GM19372 (cell line): ENCODE results near the gene ATP5ME.
A peak's percentile ranks its signal among the peaks of the same experiment; 100 is the strongest.

Experiments used
- ATAC-seq: cut with Tn5 transposase; IDR thresholded peaks from one replicate; pipeline ENCODE4 v1.9.1; 2021; ENCODE audit warnings: mild to moderate bottlenecking, low read depth, moderate library complexity; ENCODE audit not compliant: unreplicated experiment

Gene ATP5ME

DNA sequence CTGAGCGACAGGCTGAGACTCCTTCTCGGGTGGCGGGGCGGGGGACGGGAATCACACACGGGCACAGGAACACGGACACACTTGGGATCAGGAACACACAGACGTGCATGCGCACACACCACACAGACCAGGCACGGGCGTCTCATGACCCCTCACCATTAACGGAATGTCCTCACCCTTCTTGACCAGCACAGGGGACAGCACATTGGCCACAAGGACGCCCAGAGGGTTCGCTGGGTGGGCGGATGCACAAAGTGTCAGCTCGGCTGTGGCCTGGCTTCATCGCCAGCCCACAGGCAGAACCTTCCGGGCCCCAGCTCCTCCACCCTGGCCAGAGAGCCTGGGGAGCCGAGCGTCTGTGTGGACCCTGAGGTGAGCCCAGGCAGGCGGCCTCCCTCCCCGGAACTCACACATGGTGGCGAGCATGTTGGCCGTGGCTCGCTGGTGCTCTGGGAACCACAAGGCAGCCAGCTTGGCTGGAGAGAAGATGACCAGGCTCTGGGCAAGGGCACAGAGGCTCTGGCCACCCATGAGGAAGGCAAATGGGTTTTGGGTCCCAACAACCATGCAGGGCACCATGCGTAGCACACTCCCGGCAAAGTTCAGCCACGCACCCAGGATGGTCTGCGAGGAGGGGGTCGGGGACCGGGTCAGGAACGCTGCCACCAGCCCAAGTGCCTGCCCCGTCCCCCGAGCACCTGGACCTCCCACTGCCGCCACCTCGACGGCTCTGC is 11.8 kb upstream of the ATP5ME start:
- ATAC-seq: no peak

GRCh38 chr4:684623-685327 is 10.7 kb upstream of the ATP5ME start:
- no peak for ATAC-seq

DNA sequence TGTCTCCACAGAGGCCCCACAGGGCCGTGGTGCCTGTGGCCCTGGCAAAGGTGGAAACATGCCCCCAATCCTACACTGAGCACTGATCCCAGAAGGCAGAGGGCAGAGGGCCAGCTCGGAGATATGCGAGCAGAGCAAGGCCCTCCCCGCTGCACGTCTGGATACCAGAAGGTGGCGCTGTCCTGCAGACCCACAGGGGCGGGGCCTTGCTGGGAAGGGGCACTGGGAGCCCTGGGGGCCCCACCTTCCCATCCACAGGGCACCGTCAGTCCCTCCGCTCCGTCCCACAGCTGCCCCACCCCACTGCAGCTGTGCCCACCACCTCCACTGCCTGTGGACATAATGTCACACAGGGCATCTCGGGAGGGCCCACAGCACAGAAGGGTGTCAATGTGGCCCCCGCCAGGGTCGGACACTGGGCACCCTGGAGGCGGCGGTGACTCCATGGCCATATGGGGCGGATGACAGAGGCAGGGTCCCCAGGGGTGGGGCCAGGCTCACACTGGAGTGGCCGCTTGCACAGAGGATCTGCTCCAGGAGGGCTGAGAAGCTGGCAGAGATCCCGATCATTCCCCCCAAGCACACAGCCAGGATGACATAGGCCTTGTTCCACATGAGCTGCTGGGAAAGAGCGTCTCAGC is 10.0 kb upstream of the ATP5ME start:
- ATAC-seq: no peak

DNA sequence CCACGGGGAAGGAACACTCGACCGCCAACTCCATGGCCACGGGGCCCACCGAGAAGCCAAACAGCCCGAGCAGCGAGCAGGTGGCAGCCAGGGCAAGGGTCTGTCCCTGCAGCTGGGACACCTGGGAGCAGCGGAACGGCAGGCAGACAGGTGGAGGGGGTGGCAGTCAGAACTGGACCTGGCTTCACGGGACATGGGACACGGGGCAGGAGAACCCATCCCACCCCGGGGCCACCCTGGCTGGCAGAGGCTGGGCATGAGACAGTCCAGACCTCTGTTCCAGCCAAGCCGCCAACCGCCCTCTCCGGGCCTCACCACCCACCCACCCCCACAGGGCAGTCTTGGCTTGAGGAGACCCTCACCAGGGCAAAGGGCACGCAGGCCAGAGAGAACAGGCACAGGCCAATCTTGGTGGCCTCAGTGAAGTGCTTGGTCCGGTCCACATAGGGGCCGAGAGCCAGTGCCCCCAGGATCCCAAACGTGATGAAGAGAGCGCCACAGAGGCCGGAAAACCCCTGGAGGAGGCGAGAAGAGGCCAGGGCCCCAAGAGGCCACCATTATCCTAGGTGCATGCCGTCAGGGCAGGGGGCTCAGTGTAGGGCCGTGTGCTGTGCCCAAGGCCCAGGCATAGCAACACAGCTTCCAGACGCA is 9.3 kb upstream of the ATP5ME start:
- ATAC-seq: no peak

DNA sequence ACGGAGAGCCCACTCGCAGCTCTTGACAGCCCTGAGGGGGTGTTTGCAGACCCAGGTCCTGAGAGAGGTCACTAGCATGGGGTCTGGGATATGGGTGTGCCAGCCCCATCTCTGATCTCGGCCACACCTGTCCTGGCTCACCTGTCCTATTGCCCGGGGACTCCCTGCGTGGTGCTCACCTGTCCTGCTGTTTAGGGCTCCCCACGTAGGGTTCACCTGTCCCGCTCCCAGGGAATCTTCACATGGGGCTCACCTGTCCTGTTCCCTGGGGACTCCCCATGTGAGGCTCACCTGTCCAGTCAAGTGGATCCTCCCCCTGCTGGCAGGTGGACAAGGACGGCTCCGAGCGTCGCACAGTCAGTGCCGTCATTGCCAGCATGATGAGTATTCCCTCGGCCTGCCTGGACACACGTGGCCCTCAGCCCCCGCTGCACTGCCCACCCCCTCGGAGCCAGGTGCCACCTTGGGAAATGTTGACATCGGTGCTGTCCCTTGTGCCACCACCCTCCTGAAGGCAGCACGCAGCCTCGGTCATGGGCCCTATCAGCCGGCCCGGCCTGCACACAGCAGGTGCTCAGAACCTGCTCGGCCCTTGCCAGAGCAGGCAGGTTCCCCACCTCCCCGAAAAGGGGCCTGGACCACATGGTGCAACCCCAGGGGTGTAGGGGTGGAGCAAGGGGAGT is 8.6 kb upstream of the ATP5ME start:
- no peak for ATAC-seq

GRCh38 chr4:681736-682451 is 7.8 kb upstream of the ATP5ME start:
- no peak for ATAC-seq

GRCh38 chr4:680928-681645 is 7.0 kb upstream of the ATP5ME start:
- ATAC-seq: no peak

GRCh38 chr4:680551-680927 is 6.5 kb upstream of the ATP5ME start:
- no peak for ATAC-seq

DNA sequence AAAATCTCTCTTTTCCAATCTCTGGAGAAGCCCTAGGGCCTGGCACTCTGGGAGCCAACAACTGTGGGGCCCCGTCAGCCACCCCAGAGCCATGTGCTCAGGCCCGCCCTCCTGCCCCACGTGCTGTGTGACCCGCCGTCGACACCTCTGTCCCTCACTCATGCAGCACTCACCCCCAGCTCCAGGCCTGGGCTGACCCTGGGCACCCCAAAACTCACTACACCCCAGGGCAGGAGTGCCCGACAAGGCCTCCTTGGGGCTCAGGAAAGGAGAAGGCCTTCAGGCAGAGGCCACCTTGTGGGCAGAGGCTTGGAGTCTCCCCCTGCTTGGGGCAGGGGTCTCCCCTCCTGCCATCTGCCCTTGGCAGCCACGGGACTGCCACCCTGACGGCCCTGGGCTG is 6.0 kb upstream of the ATP5ME start:
- no peak for ATAC-seq

GRCh38 chr4:679629-680028 is 5.6 kb upstream of the ATP5ME start:
- no peak for ATAC-seq

DNA sequence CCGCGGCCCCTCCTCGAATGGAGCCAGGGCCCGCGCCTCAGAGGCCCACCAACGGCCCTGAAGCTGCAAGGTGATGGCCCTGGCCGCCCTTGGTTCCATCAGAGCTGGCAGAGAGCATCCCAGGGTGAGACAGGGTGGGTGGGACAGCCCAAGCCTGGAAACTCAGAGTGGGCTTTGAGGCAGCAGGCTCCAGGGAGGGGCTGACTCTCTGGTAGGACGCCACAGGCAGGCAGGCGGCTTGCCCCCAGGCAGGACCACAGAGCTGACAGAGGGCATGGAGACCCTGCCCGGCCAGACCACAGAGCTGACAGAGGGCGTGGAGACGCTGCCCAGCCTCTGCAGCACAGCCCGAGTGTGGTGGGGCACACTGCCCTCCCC is 5.0 kb upstream of the ATP5ME start:
- ATAC-seq: no peak

- no peak for ATAC-seq
Observed at GRCh38 chr4:678331-679103, 4.4 kb upstream of the ATP5ME start.

DNA sequence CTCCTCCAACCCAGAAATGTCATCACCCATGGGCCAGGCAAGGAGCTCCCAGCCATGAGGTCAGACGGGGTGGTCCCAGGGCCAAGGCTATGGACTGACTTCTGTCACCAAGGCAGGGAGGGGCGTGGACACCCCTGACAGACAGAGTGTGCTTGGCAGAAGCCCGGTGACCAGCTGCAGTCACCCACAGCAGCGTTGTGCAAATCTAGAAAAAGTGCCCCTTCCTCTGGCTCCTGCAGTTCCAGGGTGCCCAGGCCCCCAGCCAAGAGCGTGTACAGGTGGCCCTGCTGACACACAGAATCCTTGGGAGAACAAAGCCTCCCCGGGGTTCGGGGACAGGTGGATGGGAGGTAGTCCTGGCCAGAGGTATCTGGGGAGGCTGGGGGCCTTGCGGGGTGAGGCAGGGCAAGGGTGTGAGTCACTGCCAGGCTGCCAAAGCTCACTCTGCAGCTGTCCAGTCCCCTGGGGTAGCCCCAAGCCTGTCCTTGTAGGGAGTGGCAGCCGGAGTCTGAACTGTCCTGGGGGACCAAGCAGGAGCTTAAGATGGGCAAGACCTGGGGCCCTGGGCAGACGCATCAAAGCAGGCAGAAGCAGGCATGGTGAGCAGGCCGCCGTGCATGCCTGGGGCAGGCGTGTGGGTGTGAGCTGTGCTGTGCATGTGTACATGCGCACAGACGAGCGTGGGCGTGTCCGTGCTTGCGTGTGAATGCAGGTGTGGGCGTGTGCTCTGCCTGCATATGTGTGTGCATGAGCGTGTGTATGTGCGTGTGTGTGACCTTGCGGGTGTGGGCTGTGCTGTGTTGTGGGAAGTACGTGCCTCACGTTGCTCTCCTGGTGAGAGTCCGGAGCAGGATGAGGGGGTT is 3.6 kb upstream of the ATP5ME start:
- ATAC-seq: no peak

- ATAC-seq: no peak
Observed at GRCh38 chr4:676871-677235, 2.8 kb upstream of the ATP5ME start.

- no peak for ATAC-seq
Observed at GRCh38 chr4:675980-676870, 2.1 kb upstream of the ATP5ME start.

DNA sequence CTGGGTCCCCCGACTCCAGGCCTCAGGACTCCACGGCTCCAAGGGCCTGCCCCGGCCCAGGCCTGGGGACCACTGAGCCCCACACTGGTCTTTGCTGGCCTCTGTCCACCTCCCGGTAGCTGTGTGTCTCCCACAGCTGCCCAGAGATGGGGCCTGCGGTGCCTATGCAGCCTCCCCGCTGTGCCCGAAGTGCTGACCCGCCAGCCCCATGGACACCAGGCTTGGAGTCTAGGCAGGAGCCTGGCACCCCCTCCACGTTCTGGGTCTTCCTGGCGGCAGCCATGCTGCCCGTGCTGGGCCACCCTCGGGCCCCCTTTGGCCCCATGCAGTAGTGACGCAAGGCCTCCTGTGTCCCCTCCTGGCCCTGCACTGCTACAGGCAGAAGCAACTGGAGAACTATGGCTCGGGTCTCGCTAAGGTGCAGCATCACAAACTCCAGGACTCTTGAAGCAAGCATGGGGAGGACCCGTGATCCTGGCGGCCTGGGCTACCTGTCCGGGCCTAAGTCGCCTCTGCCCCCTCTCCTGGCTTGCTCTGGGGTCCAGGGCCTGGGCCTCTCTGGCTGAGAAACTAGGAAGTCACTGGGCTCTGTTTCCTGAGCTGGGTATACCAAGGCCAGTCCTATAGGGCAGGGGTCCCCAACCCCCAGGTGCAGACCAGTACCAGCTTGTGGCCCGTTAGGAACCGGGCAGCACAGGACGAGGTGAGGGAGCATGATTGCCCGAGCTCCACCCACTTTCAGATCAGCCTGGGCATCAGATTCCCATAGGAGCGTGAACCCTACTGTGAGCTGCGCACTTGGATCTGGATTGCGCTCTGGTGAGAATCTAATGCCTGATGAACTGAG is 1.2 kb upstream of the ATP5ME start:
- ATAC-seq: peak; percentile 1
